GM12891 (cell line): ENCODE results near the gene PLEKHD1.

Experiments
- PAX5 ChIP-seq: IDR thresholded peaks from 2 replicates; pipeline ENCODE4 v1.6.1; 2011; ENCODE audit warnings: low read length, moderate library complexity, mild to moderate bottlenecking; ENCODE audit not compliant: insufficient read depth, severe bottlenecking
- POLR2A ChIP-seq: IDR thresholded peaks from 2 replicates; pipeline ENCODE4 v1.6.1; 2011; ENCODE audit warnings: low read depth, low read length, control low read depth
- POLR2AphosphoS5 ChIP-seq: IDR thresholded peaks from 2 replicates; pipeline ENCODE4 v1.6.1; 2011; ENCODE audit warnings: low read depth, low read length, control low read depth
- SPI1 ChIP-seq: IDR thresholded peaks from 2 replicates; pipeline ENCODE4 v1.6.1; 2011; ENCODE audit warnings: low read depth, low read length, control low read depth

- TF ChIP-seq PAX5 = no peak
- TF ChIP-seq POLR2A = no peak
- no peak for TF ChIP-seq POLR2AphosphoS5
- no peak for TF ChIP-seq SPI1
Measured at GRCh38 chr14:69529563-69529962, 45.0 kb downstream of the PLEKHD1 start.
